ENCODE measurements around the gene LRP5. TPM values are rescaled to one million over a fixed set of nuclear protein-coding genes. Genes with fewer than 3 reads are reported as not detected.

The LRP5 gene
- total RNA-seq, 1 donor from 2014 or later: 20.2 TPM

GRCh38 chr11:68295271-68295670 is 17.1 kb upstream of the LRP5 start:
- Histone ChIP-seq H3K4me3 (ENCODE audit: insufficient read depth, low read depth, low read length) (no peak overlapping the region), H3K79me2 (ENCODE audit: insufficient read depth, low read length) (no peaks in the 10 kb centered on the region), H3K9ac (ENCODE audit: low read length) (no peak overlapping the region), H3K36me3 (ENCODE audit: insufficient read depth, low read length) (no peaks in the 10 kb centered on the region), H3K4me2 (ENCODE audit: low read length) (no peak overlapping the region), H3K4me1 (ENCODE audit: insufficient read depth, low read length) (no peaks in the 10 kb centered on the region), H3K27me3 (ENCODE audit: insufficient read depth, low read length) (no peaks in the 10 kb centered on the region), H3K27ac (ENCODE audit: low read depth, low read length) (no peak overlapping the region), H4K20me1 (ENCODE audit: insufficient read depth, low read length) (no peaks in the 10 kb centered on the region), H3K9me3 (ENCODE audit: insufficient read depth, low read depth, low read length) (no peaks in the 10 kb centered on the region), H2AFZ (ENCODE audit: low read depth, low read length) (no peak overlapping the region)
- Mint-ChIP-seq H3K4me1 (ENCODE audit: low read depth, unreplicated experiment) (no peaks in the 10 kb centered on the region), H3K9me3 (ENCODE audit: unreplicated experiment) (no peaks in the 10 kb centered on the region), H3K36me3 (ENCODE audit: low read depth, unreplicated experiment) (no peaks in the 10 kb centered on the region), H3K4me3 (ENCODE audit: unreplicated experiment) (no peak overlapping the region), H3K27ac (ENCODE audit: unreplicated experiment) (no peak overlapping the region), H3K27me3 (ENCODE audit: low read depth, unreplicated experiment) (peaks cover 18% of the 10 kb centered on the region)
- FAIRE-seq (no peak), DNase-seq (ENCODE audit: low read depth) (no peak)
- no peak for TF ChIP-seq EZH2 (IDR thresholded peaks at IDR 0.05; ENCODE audit: insufficient read depth, low read length)
- no peak for TF ChIP-seq CTCF (IDR thresholded peaks at IDR 0.05; ENCODE audit: insufficient read depth, low read depth, low read length)

- Histone ChIP-seq H2AFZ (ENCODE audit: low read depth, low read length) (no peak overlapping the region), H3K4me2 (ENCODE audit: low read length) (no peak overlapping the region), H3K79me2 (ENCODE audit: insufficient read depth, low read length) (no peaks in the 10 kb centered on the region), H3K9ac (ENCODE audit: low read length) (no peak overlapping the region), H3K27ac (ENCODE audit: low read depth, low read length) (no peak overlapping the region), H3K4me3 (ENCODE audit: insufficient read depth, low read depth, low read length) (no peak overlapping the region), H3K36me3 (ENCODE audit: insufficient read depth, low read length) (no peaks in the 10 kb centered on the region), H3K9me3 (ENCODE audit: insufficient read depth, low read depth, low read length) (no peaks in the 10 kb centered on the region), H4K20me1 (ENCODE audit: insufficient read depth, low read length) (no peaks in the 10 kb centered on the region), H3K4me1 (ENCODE audit: insufficient read depth, low read length) (no peaks in the 10 kb centered on the region), H3K27me3 (ENCODE audit: insufficient read depth, low read length) (no peaks in the 10 kb centered on the region)
- H3K27me3 Mint-ChIP-seq (ENCODE audit: low read depth, unreplicated experiment): peaks cover 18% of the 10 kb centered on the region
- FAIRE-seq (no peak), DNase-seq (ENCODE audit: low read depth) (no peak)
- TF ChIP-seq CTCF (IDR thresholded peaks at IDR 0.05; ENCODE audit: insufficient read depth, low read depth, low read length) (no peak), EZH2 (IDR thresholded peaks at IDR 0.05; ENCODE audit: insufficient read depth, low read length) (no peak)
- no peak overlapping the region for H3K4me3 Mint-ChIP-seq (ENCODE audit: unreplicated experiment)
- H3K36me3 Mint-ChIP-seq (ENCODE audit: low read depth, unreplicated experiment): no peaks in the 10 kb centered on the region
- no peaks in the 10 kb centered on the region for H3K4me1 Mint-ChIP-seq (ENCODE audit: low read depth, unreplicated experiment)
- H3K9me3 Mint-ChIP-seq (ENCODE audit: unreplicated experiment): no peaks in the 10 kb centered on the region
- no peak overlapping the region for H3K27ac Mint-ChIP-seq (ENCODE audit: unreplicated experiment)
Observed at GRCh38 chr11:68295940-68296339, 16.5 kb upstream of the LRP5 start.

- H2AFZ ChIP-seq (ENCODE audit: low read depth, low read length): no peak overlapping the region
- FAIRE-seq: no peak
- H3K27me3 ChIP-seq (ENCODE audit: insufficient read depth, low read length): no peaks in the 10 kb centered on the region
- DNase-seq (ENCODE audit: low read depth): no peak
- no peaks in the 10 kb centered on the region for H3K36me3 ChIP-seq (ENCODE audit: insufficient read depth, low read length)
- Mint-ChIP-seq H3K27ac (ENCODE audit: unreplicated experiment) (peak overlapping the region; percentile 80), H3K27me3 (ENCODE audit: low read depth, unreplicated experiment) (peaks cover 18% of the 10 kb centered on the region), H3K4me1 (ENCODE audit: low read depth, unreplicated experiment) (no peaks in the 10 kb centered on the region), H3K4me3 (ENCODE audit: unreplicated experiment) (no peak overlapping the region), H3K9me3 (ENCODE audit: unreplicated experiment) (no peaks in the 10 kb centered on the region), H3K36me3 (ENCODE audit: low read depth, unreplicated experiment) (no peaks in the 10 kb centered on the region)
- no peak overlapping the region for H3K27ac ChIP-seq (ENCODE audit: low read depth, low read length)
- H3K9me3 ChIP-seq (ENCODE audit: insufficient read depth, low read depth, low read length): no peaks in the 10 kb centered on the region
- no peak overlapping the region for H3K4me2 ChIP-seq (ENCODE audit: low read length)
- no peak overlapping the region for H3K4me3 ChIP-seq (ENCODE audit: insufficient read depth, low read depth, low read length)
- H3K4me1 ChIP-seq (ENCODE audit: insufficient read depth, low read length): no peaks in the 10 kb centered on the region
- TF ChIP-seq EZH2 (IDR thresholded peaks at IDR 0.05; ENCODE audit: insufficient read depth, low read length) (no peak), CTCF (IDR thresholded peaks at IDR 0.05; ENCODE audit: insufficient read depth, low read depth, low read length) (no peak)
- H4K20me1 ChIP-seq (ENCODE audit: insufficient read depth, low read length): no peaks in the 10 kb centered on the region
- H3K9ac ChIP-seq (ENCODE audit: low read length): no peak overlapping the region
- no peaks in the 10 kb centered on the region for H3K79me2 ChIP-seq (ENCODE audit: insufficient read depth, low read length)
Observed at GRCh38 chr11:68296344-68297051, 15.9 kb upstream of the LRP5 start.

All from astrocyte (in vitro differentiated cells and primary cell).